Ascending aorta (tissue), 2 donors: Measurements from ENCODE around the gene ARHGAP28. TPM values are rescaled to one million over a fixed set of nuclear protein-coding genes. Genes with fewer than 3 reads are reported as not detected.

Experiments
- DNase-seq, 2 donors: peaks; one replicate each; pipeline ENCODE4 v3.0.0-alpha.2; 2019; ENCODE audit warnings: low spot score in 2 of 2
- H3K27ac ChIP-seq, 2 donors: fragments of 200-600 bp; sonication (generic); one replicate each; pipeline ENCODE4 v1.5.1; 2016 to 2017; ENCODE audit warnings: mild to moderate bottlenecking in 1 of 2
- H3K27me3 ChIP-seq: fragments of 200-600 bp; sonication (generic); one replicate; pipeline ENCODE4 v1.5.1; 2017
- H3K36me3 ChIP-seq, 2 donors: fragments of 200-600 bp; sonication (generic); one replicate each; pipeline ENCODE4 v1.5.1; 2016
- H3K4me1 ChIP-seq, 2 donors: fragments of 200-600 bp; sonication (generic); one replicate each; pipeline ENCODE4 v1.5.1; 2016 to 2017; ENCODE audit warnings: mild to moderate bottlenecking in 1 of 2
- H3K4me3 ChIP-seq, 2 donors: fragments of 200-600 bp; sonication (generic); one replicate each; pipeline ENCODE4 v1.5.1; 2016 to 2017; ENCODE audit warnings: mild to moderate bottlenecking in 1 of 2
- H3K9me3 ChIP-seq, 2 donors: fragments of 200-600 bp; sonication (generic); one replicate each; pipeline ENCODE4 v1.5.1; 2016
- intact Hi-C: fragments of 100-400 bp; cut with DNase I; formaldehyde crosslinking; loops from one replicate; pipeline ENCODE4 v1.15.1; 2023
- total RNA-seq: library from RNA; depleted of rRNA; stranded (reverse); fragments of >200 nt; gene quantifications from one replicate; pipeline ENCODE4 v1.1.0, GENCODE V29; 2016
- TF ChIP-seq, protein P1 (sequence below), 3 experiments: fragments of 200-600 bp in 2 of 3; fragments of 450-650 bp in 1 of 3; sonication (generic) in 2 of 3; IDR thresholded peaks; one replicate each; pipeline ENCODE4 v1.5.1; 2016 to 2019; ENCODE audit warnings: antibody characterized with exemption in 3 of 3, mild to moderate bottlenecking in 1 of 3, moderate library complexity in 1 of 3

The ARHGAP28 gene
- total RNA-seq, 1 donor from 2014 or later: 0.85 TPM

DNA sequence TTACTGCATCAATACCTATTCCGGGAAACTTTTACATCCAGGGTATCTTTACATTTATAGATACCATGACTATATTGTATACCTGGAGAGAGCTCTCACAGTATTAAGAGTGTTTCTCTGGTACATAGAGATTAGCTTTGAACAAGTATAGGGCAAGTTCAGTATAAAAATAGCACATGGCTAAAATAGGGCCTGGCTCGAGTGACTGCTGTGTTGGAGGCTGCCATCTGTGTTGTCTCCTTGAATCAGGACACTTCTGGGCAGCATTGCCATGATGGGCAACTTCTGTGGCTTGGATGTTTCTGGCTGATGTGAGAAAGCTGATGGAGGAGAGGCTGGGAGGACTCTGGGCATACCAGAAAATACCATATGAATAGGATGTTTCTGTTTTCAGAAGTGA is 18.7 kb downstream of the ARHGAP28 start:
- intact Hi-C loops: no loop called here
- DNase-seq: no peak
- TF ChIP-seq, protein P1, sequence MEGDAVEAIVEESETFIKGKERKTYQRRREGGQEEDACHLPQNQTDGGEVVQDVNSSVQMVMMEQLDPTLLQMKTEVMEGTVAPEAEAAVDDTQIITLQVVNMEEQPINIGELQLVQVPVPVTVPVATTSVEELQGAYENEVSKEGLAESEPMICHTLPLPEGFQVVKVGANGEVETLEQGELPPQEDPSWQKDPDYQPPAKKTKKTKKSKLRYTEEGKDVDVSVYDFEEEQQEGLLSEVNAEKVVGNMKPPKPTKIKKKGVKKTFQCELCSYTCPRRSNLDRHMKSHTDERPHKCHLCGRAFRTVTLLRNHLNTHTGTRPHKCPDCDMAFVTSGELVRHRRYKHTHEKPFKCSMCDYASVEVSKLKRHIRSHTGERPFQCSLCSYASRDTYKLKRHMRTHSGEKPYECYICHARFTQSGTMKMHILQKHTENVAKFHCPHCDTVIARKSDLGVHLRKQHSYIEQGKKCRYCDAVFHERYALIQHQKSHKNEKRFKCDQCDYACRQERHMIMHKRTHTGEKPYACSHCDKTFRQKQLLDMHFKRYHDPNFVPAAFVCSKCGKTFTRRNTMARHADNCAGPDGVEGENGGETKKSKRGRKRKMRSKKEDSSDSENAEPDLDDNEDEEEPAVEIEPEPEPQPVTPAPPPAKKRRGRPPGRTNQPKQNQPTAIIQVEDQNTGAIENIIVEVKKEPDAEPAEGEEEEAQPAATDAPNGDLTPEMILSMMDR (IDR thresholded peaks at IDR 0.05): no peak

DNA sequence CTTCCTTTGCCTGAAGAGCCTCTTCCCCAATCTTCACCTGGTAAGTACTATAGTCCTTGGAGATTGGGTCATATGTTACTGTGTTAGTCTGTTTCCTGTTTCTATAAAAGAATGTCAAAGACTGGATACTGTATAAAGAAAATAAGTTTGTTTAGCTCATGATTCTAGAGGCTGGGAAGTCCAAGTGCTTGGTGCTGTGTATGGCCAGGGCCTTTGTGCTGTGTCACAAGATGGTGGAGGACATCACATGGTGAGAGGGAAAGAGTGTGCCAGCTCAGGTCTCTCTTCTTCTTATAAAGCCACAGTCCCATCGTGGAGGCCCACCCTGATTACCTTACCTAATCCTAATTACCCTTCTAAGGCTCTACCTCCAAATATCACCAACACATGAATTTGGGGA is 20.9 kb downstream of the ARHGAP28 start:
- TF ChIP-seq, protein P1 (IDR thresholded peaks at IDR 0.05): no peak
- intact Hi-C loops: no loop called here
- no peak for DNase-seq
- H3K4me3 ChIP-seq: no peak overlapping the region
- H3K9me3 ChIP-seq: no peaks in the 10 kb centered on the region
- no peak overlapping the region for H3K27ac ChIP-seq
- H3K27me3 ChIP-seq: no peaks in the 10 kb centered on the region
- no peaks in the 10 kb centered on the region for H3K4me1 ChIP-seq
- no peaks in the 10 kb centered on the region for H3K36me3 ChIP-seq

More for the DNA sequence above, 18.7 kb downstream of the ARHGAP28 start:
- Histone ChIP-seq H3K36me3 (no peaks in the 10 kb centered on the region), H3K27ac (no peak overlapping the region), H3K9me3 (no peaks in the 10 kb centered on the region), H3K4me3 (no peak overlapping the region), H3K27me3 (no peaks in the 10 kb centered on the region), H3K4me1 (no peaks in the 10 kb centered on the region)

DNA sequence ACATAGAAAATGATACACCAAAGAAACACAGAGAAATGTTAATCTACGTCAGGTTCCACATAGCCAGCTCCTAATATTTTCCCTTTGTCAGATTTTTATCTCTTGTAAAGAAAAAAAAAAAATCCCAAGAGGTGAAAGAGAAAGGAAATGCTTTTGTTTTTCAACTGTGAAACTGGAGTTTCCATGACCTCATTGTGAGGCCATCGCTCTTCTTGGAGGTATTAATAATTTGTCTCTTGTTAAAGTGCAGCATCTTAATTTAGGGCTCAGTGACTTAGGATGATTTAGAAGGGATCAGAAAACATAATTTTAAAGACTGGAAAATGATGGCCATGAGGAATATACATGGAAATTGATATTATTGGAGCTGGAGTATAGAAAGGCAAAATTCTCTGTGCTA is 21.7 kb downstream of the ARHGAP28 start:
- no peaks in the 10 kb centered on the region for H3K27me3 ChIP-seq
- DNase-seq: no peak
- TF ChIP-seq, protein P1 (IDR thresholded peaks at IDR 0.05): no peak
- H3K9me3 ChIP-seq: no peaks in the 10 kb centered on the region
- no peaks in the 10 kb centered on the region for H3K4me1 ChIP-seq
- H3K36me3 ChIP-seq: no peaks in the 10 kb centered on the region
- intact Hi-C loops: no loop called here
- no peak overlapping the region for H3K27ac ChIP-seq
- no peak overlapping the region for H3K4me3 ChIP-seq

DNA sequence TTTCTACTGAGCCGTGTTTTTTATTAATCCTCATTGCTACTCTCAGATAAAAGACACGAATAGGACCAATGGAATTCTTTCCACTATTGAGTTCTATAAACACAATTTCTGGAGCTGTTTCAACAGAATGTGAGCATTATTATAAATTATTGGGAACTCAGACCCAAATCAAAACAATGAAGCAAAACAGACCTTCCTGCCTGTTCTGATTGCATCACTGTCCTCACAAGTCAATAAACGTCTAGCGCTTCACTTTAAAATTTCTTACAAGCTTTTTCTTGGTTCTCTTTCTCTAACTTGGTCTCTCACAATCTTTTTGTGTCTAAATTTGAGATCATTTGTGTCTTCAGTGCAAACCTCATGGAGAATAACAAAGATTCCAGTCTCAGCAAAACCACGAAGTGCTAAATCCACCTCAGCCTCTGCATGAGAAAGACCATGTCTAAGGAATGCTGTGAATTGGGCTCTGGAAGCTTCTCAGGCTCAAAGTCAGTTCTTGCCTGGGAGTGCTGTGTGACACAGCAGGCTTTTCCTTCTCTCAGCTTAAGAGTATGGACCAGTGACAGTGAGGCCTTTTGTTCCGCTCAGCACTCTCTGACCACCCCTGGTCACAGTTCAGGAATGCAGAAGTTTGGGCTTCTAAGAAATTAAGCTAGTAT is 22.8 kb downstream of the ARHGAP28 start:
- no peaks in the 10 kb centered on the region for H3K36me3 ChIP-seq
- H3K4me1 ChIP-seq: no peaks in the 10 kb centered on the region
- intact Hi-C loops: no loop called here
- H3K27ac ChIP-seq: no peak overlapping the region
- TF ChIP-seq, protein P1 (IDR thresholded peaks at IDR 0.05): no peak
- H3K4me3 ChIP-seq: no peak overlapping the region
- H3K9me3 ChIP-seq: no peaks in the 10 kb centered on the region
- H3K27me3 ChIP-seq: no peaks in the 10 kb centered on the region
- no peak for DNase-seq

DNA sequence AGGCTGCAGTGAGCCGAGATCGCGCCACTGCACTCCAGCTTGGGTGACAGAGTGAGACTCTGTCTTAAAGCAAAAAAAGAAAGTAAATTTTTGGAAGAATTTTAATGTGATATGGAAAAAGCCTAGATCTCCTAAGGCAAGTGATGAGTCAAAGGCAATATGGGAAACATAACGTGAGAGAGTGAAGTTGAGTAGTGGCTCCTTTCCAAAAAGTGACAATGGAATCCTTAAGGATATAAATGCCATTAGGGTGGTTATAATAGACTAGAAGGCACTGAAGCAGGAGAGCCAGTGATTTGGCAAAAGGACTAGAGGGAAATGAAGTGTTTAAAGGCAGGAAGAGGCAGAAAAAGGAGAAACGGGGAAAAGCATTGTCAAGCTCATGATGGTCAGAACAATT is 25.6 kb downstream of the ARHGAP28 start:
- intact Hi-C loops: no loop called here
- no peaks in the 10 kb centered on the region for H3K27me3 ChIP-seq
- no peaks in the 10 kb centered on the region for H3K4me1 ChIP-seq
- H3K36me3 ChIP-seq: no peaks in the 10 kb centered on the region
- DNase-seq: no peak
- no peak overlapping the region for H3K27ac ChIP-seq
- TF ChIP-seq, protein P1 (IDR thresholded peaks at IDR 0.05): no peak
- no peak overlapping the region for H3K4me3 ChIP-seq
- no peaks in the 10 kb centered on the region for H3K9me3 ChIP-seq

DNA sequence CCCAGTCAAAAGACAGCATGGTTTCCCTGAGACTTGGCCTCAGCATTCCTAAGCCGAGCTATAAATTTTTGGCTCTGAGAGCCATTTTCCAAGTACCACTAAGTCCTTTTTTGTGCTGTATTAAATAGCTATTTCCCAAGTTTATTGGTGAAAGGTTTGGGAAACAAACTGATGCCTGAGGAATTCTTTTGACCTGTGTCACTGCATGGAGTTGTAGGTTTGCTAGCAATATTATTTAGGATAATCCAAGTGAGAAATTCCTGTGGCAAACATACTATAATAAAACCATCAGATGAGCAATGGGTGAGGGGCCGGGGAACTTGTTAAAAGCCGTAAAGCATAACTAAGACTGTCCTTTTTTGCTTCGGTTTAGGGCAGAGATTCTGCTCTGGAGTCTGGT is 28.4 kb downstream of the ARHGAP28 start:
- no peak for DNase-seq
- TF ChIP-seq, protein P1 (IDR thresholded peaks at IDR 0.05): no peak
- no peaks in the 10 kb centered on the region for H3K4me1 ChIP-seq
- no peak overlapping the region for H3K27ac ChIP-seq
- H3K9me3 ChIP-seq: no peaks in the 10 kb centered on the region
- no peaks in the 10 kb centered on the region for H3K36me3 ChIP-seq
- no peaks in the 10 kb centered on the region for H3K27me3 ChIP-seq
- intact Hi-C loops: no loop called here
- H3K4me3 ChIP-seq: no peak overlapping the region
